ENCODE measurements around the gene EFCAB6.

Gene EFCAB6

DNA sequence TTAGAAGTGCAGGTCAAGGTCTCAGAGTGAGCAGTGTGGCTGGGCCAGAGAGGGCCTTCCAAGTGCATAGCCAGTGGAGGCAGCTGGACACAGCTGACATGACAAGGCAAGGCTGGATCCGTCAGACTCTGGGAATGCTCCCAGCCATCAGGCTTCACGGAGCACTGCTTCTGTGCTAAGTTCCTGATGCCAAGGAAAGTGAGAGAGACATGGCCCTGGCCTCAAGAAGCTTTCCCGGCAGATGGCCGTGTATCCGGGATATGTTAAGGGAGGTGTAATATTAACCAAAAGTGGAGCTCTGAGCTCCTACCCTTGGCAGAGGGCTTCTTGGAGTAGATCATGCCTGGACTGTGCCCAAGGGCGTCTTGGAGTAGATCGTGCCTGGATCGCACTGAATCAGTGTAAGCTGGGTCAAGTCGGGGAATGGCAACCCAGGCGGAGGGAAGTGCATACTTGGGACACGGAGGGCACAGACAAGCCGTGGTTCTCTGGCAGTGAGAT is 7.4 kb upstream of the EFCAB6 start:
- no peaks in the 10 kb centered on the region for H3K36me3 ChIP-seq (ENCODE audit: insufficient read depth, low read length)
- no peaks in the 10 kb centered on the region for H3K9me3 ChIP-seq (replicated peaks; ENCODE audit: low read length)
- H3K9ac ChIP-seq (ENCODE audit: low read depth, low read length), result no peak overlapping the region
- H3K4me3 ChIP-seq (ENCODE audit: low read length), result no peak overlapping the region
- peaks cover 53% of the 10 kb centered on the region for H3K27me3 ChIP-seq (ENCODE audit: control insufficient read depth, insufficient read depth, low read length)
- H3K4me1 ChIP-seq (ENCODE audit: control insufficient read depth, insufficient read depth, low read length), result no peaks in the 10 kb centered on the region
- no peak overlapping the region for H3K4me2 ChIP-seq (ENCODE audit: low read length)

- Histone ChIP-seq H3K27me3 (ENCODE audit: control insufficient read depth, insufficient read depth, low read length) (peaks cover 49% of the 10 kb centered on the region), H3K36me3 (ENCODE audit: insufficient read depth, low read length) (no peaks in the 10 kb centered on the region), H3K4me1 (ENCODE audit: control insufficient read depth, insufficient read depth, low read length) (no peaks in the 10 kb centered on the region), H3K9ac (ENCODE audit: low read depth, low read length) (no peak overlapping the region), H3K4me2 (ENCODE audit: low read length) (no peak overlapping the region), H3K9me3 (replicated peaks; ENCODE audit: low read length) (no peaks in the 10 kb centered on the region), H3K4me3 (ENCODE audit: low read length) (no peak overlapping the region)
Measured at GRCh38 chr22:43818981-43819380, 6.9 kb upstream of the EFCAB6 start.

GRCh38 chr22:43817402-43817801 is 5.3 kb upstream of the EFCAB6 start:
- no peak overlapping the region for H3K4me3 ChIP-seq (ENCODE audit: low read length)
- H3K9me3 ChIP-seq (replicated peaks; ENCODE audit: low read length), result no peaks in the 10 kb centered on the region
- peaks cover 11% of the 10 kb centered on the region for H3K4me1 ChIP-seq (ENCODE audit: control insufficient read depth, insufficient read depth, low read length)
- H3K27me3 ChIP-seq (ENCODE audit: control insufficient read depth, insufficient read depth, low read length), result peaks cover 39% of the 10 kb centered on the region
- H3K9ac ChIP-seq (ENCODE audit: low read depth, low read length), result no peak overlapping the region
- no peaks in the 10 kb centered on the region for H3K36me3 ChIP-seq (ENCODE audit: insufficient read depth, low read length)
- no peak overlapping the region for H3K4me2 ChIP-seq (ENCODE audit: low read length)

- no peaks in the 10 kb centered on the region for H3K9me3 ChIP-seq (replicated peaks; ENCODE audit: low read length)
- peaks cover 8% of the 10 kb centered on the region for H3K27me3 ChIP-seq (ENCODE audit: control insufficient read depth, insufficient read depth, low read length)
- H3K36me3 ChIP-seq (ENCODE audit: insufficient read depth, low read length), result no peaks in the 10 kb centered on the region
- H3K4me1 ChIP-seq (ENCODE audit: control insufficient read depth, insufficient read depth, low read length), result peaks cover 17% of the 10 kb centered on the region
- no peak overlapping the region for H3K4me2 ChIP-seq (ENCODE audit: low read length)
- no peak overlapping the region for H3K4me3 ChIP-seq (ENCODE audit: low read length)
- H3K9ac ChIP-seq (ENCODE audit: low read depth, low read length), result no peak overlapping the region
Measured at GRCh38 chr22:43814264-43814663, 2.2 kb upstream of the EFCAB6 start.

DNA sequence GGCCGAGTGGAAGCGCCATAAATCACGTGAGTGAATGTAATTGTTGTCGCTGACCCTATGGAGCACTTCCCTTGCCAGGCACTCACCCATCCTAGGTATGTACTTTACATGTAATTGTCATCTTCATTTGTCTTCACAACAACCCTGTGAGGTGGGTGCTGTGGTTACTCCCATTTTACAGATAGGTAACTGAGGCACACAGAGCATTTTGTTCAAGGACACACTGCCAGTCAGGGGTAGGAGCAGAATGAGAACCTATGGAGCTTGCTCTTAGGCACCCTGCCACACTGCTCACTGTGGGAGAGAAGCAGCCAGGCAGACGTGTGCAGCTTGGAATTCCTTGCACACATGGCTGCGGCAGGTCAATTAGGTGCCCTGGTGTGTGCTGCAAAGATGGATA is 785 bp upstream of the EFCAB6 start:
- Histone ChIP-seq H3K4me1 (ENCODE audit: control insufficient read depth, insufficient read depth, low read length) (peaks cover 17% of the 10 kb centered on the region), H3K36me3 (ENCODE audit: insufficient read depth, low read length) (no peaks in the 10 kb centered on the region), H3K9ac (ENCODE audit: low read depth, low read length) (peak overlapping the region; percentile 92), H3K9me3 (replicated peaks; ENCODE audit: low read length) (no peaks in the 10 kb centered on the region), H3K27me3 (ENCODE audit: control insufficient read depth, insufficient read depth, low read length) (no peaks in the 10 kb centered on the region), H3K4me3 (ENCODE audit: low read length) (peak overlapping the region; percentile 91), H3K4me2 (ENCODE audit: low read length) (peak overlapping the region; percentile 98)

- peak overlapping the region; percentile 98 for H3K4me2 ChIP-seq (ENCODE audit: low read length)
- peak overlapping the region; percentile 92 for H3K9ac ChIP-seq (ENCODE audit: low read depth, low read length)
- H3K27me3 ChIP-seq (ENCODE audit: control insufficient read depth, insufficient read depth, low read length), result no peaks in the 10 kb centered on the region
- H3K9me3 ChIP-seq (replicated peaks; ENCODE audit: low read length), result no peaks in the 10 kb centered on the region
- no peaks in the 10 kb centered on the region for H3K36me3 ChIP-seq (ENCODE audit: insufficient read depth, low read length)
- peak overlapping the region; percentile 91 for H3K4me3 ChIP-seq (ENCODE audit: low read length)
- H3K4me1 ChIP-seq (ENCODE audit: control insufficient read depth, insufficient read depth, low read length), result peaks cover 17% of the 10 kb centered on the region
Measured at GRCh38 chr22:43811777-43812148, 342 bp downstream of the EFCAB6 start.

- Histone ChIP-seq H3K4me1 (ENCODE audit: control insufficient read depth, insufficient read depth, low read length) (no peaks in the 10 kb centered on the region), H3K4me2 (ENCODE audit: low read length) (no peak overlapping the region), H3K36me3 (ENCODE audit: insufficient read depth, low read length) (no peaks in the 10 kb centered on the region), H3K4me3 (ENCODE audit: low read length) (no peak overlapping the region), H3K9me3 (replicated peaks; ENCODE audit: low read length) (no peaks in the 10 kb centered on the region), H3K27me3 (ENCODE audit: control insufficient read depth, insufficient read depth, low read length) (peaks cover 5% of the 10 kb centered on the region), H3K9ac (ENCODE audit: low read depth, low read length) (no peak overlapping the region)
Measured at GRCh38 chr22:43802897-43803495, 9.1 kb downstream of the EFCAB6 start.

DNA sequence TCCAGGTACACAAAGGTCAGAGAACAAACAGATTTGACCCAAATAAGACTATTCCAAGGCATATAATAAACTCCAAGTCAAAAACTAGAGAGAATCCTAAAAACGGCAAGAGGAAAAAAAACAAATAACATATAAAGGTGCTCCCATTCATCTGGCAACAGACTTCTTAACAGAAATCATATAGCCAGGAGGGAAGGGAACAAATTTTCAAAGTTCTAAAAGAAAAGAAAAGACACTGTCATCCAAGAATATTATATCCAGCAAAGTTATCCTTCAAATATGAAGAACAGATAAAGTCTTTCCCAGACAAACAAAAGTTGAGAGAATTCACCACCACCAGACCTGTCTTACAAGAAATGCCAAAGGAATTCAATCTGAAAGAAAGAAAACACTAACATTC is 11.1 kb downstream of the EFCAB6 start:
- H3K9ac ChIP-seq (ENCODE audit: low read depth, low read length), result no peak overlapping the region
- H3K9me3 ChIP-seq (replicated peaks; ENCODE audit: low read length), result no peaks in the 10 kb centered on the region
- H3K4me1 ChIP-seq (ENCODE audit: control insufficient read depth, insufficient read depth, low read length), result no peaks in the 10 kb centered on the region
- H3K4me3 ChIP-seq (ENCODE audit: low read length), result no peak overlapping the region
- H3K4me2 ChIP-seq (ENCODE audit: low read length), result no peak overlapping the region
- peaks cover 5% of the 10 kb centered on the region for H3K27me3 ChIP-seq (ENCODE audit: control insufficient read depth, insufficient read depth, low read length)
- H3K36me3 ChIP-seq (ENCODE audit: insufficient read depth, low read length), result no peaks in the 10 kb centered on the region

DNA sequence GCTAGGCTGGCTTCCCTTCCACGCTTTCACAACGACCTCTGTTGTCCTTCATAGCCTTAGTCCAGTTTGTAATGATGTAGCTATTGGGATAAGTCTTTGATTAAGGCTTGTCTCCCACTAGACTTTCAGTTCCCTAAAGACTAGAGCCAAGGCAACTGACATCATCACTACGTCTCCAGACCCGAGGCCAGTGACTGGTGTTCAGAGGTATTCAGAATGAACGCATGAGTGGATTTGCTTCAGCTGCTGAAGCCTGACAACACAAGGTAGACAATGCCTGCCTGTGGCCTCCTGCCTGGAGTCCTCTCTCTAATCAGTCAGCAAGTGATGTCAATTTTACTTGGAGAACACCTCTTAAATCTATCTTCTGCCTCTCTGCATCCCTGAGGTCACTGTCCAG is 13.6 kb downstream of the EFCAB6 start:
- no peaks in the 10 kb centered on the region for H3K36me3 ChIP-seq (ENCODE audit: insufficient read depth, low read length)
- no peaks in the 10 kb centered on the region for H3K4me1 ChIP-seq (ENCODE audit: control insufficient read depth, insufficient read depth, low read length)
- H3K4me3 ChIP-seq (ENCODE audit: low read length), result no peak overlapping the region
- H3K27me3 ChIP-seq (ENCODE audit: control insufficient read depth, insufficient read depth, low read length), result peaks cover 5% of the 10 kb centered on the region
- H3K9ac ChIP-seq (ENCODE audit: low read depth, low read length), result no peak overlapping the region
- no peak overlapping the region for H3K4me2 ChIP-seq (ENCODE audit: low read length)
- no peaks in the 10 kb centered on the region for H3K9me3 ChIP-seq (replicated peaks; ENCODE audit: low read length)

DNA sequence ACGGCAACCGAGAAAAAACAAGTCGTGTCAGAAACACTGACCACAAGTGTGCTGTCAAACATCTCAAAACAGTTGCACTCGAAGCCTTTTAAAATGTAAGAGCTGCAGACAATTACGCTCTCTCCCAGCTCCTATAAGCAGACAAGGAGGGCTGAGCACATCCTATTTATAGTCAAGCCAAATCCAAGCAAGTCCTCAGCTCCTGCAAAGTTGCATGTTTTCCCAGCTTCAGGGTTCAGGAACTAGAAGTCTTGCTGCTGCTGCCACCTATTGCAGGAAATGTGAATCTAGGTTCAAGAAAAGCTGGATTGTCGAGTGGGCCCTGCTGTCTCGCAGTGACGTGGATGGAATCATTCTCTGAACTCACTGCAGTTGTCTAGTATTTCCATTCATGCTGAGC is 15.5 kb downstream of the EFCAB6 start:
- Histone ChIP-seq H3K36me3 (ENCODE audit: insufficient read depth, low read length) (no peaks in the 10 kb centered on the region), H3K9me3 (replicated peaks; ENCODE audit: low read length) (no peaks in the 10 kb centered on the region), H3K27me3 (ENCODE audit: control insufficient read depth, insufficient read depth, low read length) (peaks cover 8% of the 10 kb centered on the region), H3K9ac (ENCODE audit: low read depth, low read length) (no peak overlapping the region), H3K4me2 (ENCODE audit: low read length) (no peak overlapping the region), H3K4me3 (ENCODE audit: low read length) (no peak overlapping the region), H3K4me1 (ENCODE audit: control insufficient read depth, insufficient read depth, low read length) (no peaks in the 10 kb centered on the region)

DNA sequence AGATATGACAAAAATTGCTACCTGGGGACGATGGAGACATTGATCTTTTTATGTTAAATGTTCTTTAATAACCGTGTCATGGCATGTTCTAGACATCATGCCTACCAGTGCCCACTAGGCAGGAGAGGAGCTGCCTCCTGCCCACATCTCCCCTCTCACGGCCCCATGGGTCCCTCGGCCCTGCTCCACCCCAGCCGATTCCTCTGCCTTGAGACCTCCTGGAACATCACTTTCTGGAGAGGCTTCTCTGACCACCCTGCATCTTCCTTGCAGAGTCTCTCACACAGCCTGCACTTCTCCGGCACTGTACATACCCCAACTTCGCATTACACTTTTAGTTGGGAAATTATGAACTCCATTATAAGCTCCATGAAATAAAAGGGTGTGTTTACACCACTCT is 16.8 kb downstream of the EFCAB6 start:
- Histone ChIP-seq H3K4me2 (ENCODE audit: low read length) (no peak overlapping the region), H3K4me1 (ENCODE audit: control insufficient read depth, insufficient read depth, low read length) (no peaks in the 10 kb centered on the region), H3K36me3 (ENCODE audit: insufficient read depth, low read length) (no peaks in the 10 kb centered on the region), H3K9ac (ENCODE audit: low read depth, low read length) (no peak overlapping the region), H3K27me3 (ENCODE audit: control insufficient read depth, insufficient read depth, low read length) (peaks cover 3% of the 10 kb centered on the region), H3K4me3 (ENCODE audit: low read length) (no peak overlapping the region), H3K9me3 (replicated peaks; ENCODE audit: low read length) (no peaks in the 10 kb centered on the region)

GRCh38 chr22:43792905-43793304 is 19.2 kb downstream of the EFCAB6 start:
- Histone ChIP-seq H3K9me3 (replicated peaks; ENCODE audit: low read length) (no peaks in the 10 kb centered on the region), H3K27me3 (ENCODE audit: control insufficient read depth, insufficient read depth, low read length) (peaks cover 3% of the 10 kb centered on the region), H3K4me3 (ENCODE audit: low read length) (no peak overlapping the region), H3K9ac (ENCODE audit: low read depth, low read length) (no peak overlapping the region), H3K4me2 (ENCODE audit: low read length) (no peak overlapping the region), H3K4me1 (ENCODE audit: control insufficient read depth, insufficient read depth, low read length) (peaks cover 11% of the 10 kb centered on the region), H3K36me3 (ENCODE audit: insufficient read depth, low read length) (no peaks in the 10 kb centered on the region)

Data from skeletal muscle satellite cell (primary cell).